Endodermal cell (in vitro differentiated cells): ENCODE data around the gene NECAP2. TPM values are rescaled to one million over a fixed set of nuclear protein-coding genes. Genes with fewer than 3 reads are reported as not detected.

ENCODE experiments used
- DNase-seq: peaks from one replicate; pipeline ENCODE4 v3.0.0-alpha.2; 2017
- H3K27ac ChIP-seq: 2 replicates; pipeline ENCODE4 v1.5.1; 2013; ENCODE audit warnings: mild to moderate bottlenecking, low read depth, low read length, moderate library complexity
- H3K27me3 ChIP-seq: 2 replicates; pipeline ENCODE4 v1.6.1; 2013; ENCODE audit warnings: mild to moderate bottlenecking, low read length, moderate library complexity; ENCODE audit not compliant: insufficient read depth, control insufficient read depth, poor library complexity, severe bottlenecking
- H3K36me3 ChIP-seq: 2 replicates; pipeline ENCODE4 v1.7.0; 2013; ENCODE audit warnings: mild to moderate bottlenecking, low read length, moderate library complexity; ENCODE audit not compliant: control insufficient read depth, insufficient read depth
- H3K4me1 ChIP-seq: one replicate; pipeline ENCODE4 v1.7.0; 2013; ENCODE audit warnings: low read length; ENCODE audit not compliant: control insufficient read depth, insufficient read depth
- H3K4me3 ChIP-seq: 2 replicates; pipeline ENCODE4 v1.5.1; 2013; ENCODE audit warnings: mild to moderate bottlenecking, low read length, moderate library complexity
- H3K9ac ChIP-seq: 2 replicates; pipeline ENCODE4 v1.6.1; 2013; ENCODE audit warnings: mild to moderate bottlenecking, low read length, moderate library complexity; ENCODE audit not compliant: poor library complexity, severe bottlenecking; ENCODE audit errors: extremely low read depth
- H3K9me3 ChIP-seq: 2 replicates; pipeline ENCODE4 v1.6.1; 2013; ENCODE audit warnings: mild to moderate bottlenecking, low read length, moderate library complexity; ENCODE audit not compliant: control insufficient read depth
- H3K27ac Mint-ChIP-seq: 2 replicates; pipeline ENCODE4 v1.8.0; 2020; ENCODE audit warnings: mixed read lengths
- H3K27me3 Mint-ChIP-seq: 2 replicates; pipeline ENCODE4 v1.8.0; 2021; ENCODE audit warnings: mild to moderate bottlenecking, mixed read lengths; ENCODE audit not compliant: insufficient read depth
- H3K36me3 Mint-ChIP-seq: 2 replicates; pipeline ENCODE4 v1.8.0; 2020; ENCODE audit warnings: low read depth, mixed read lengths
- H3K4me1 Mint-ChIP-seq: 2 replicates; pipeline ENCODE4 v1.8.0; 2020; ENCODE audit warnings: mixed read lengths
- H3K4me3 Mint-ChIP-seq: 2 replicates; pipeline ENCODE4 v1.8.0; 2020; ENCODE audit warnings: mild to moderate bottlenecking, moderate library complexity, mixed read lengths
- H3K9me3 Mint-ChIP-seq: 2 replicates; pipeline ENCODE4 v1.8.0; 2020; ENCODE audit warnings: mild to moderate bottlenecking, mixed read lengths
- WGBS, 2 experiments: methylation state at CpG; one replicate each; pipeline versions ENCODE4 v1.1.5 to v1.1.7; 2013; ENCODE audit warnings: missing lambda C conversion rate in 2 of 2, mixed read lengths in 1 of 2; ENCODE audit not compliant: insufficient coverage in 1 of 2, insufficient read length in 1 of 2; 5-methylcytosine and 5-hydroxymethylcytosine counted together
- total RNA-seq, 2 donors: library from RNA; stranded (reverse); fragmentation: NEBNext Ultra II Directional in 1 of 2; extraction: Animal tissue kit (Norgen Biotek cat#: 25700) in 1 of 2; gene quantifications; 2 replicates in 1 of 2; 3 replicates in 1 of 2; pipeline ENCODE4 v1.2.1, GENCODE V29; 2021
- TF ChIP-seq, protein P1 (sequence below): fragments of 200-600 bp; sonication (generic); conservative IDR thresholded peaks from 2 replicates; pipeline ENCODE4 v1.5.0; 2021; ENCODE audit warnings: antibody characterized with exemption, mild to moderate bottlenecking

NECAP2 gene
- total RNA-seq, 2 donors from 2014 or later: 43.9 to 45.8 TPM

- Mint-ChIP-seq H3K4me1 (peaks cover 10% of the 10 kb centered on the region), H3K27me3 (peaks cover 3% of the 10 kb centered on the region), H3K9me3 (no peaks in the 10 kb centered on the region), H3K36me3 (peaks cover 34% of the 10 kb centered on the region), H3K27ac (no peak overlapping the region), H3K4me3 (no peak overlapping the region)
- no peaks in the 10 kb centered on the region for H3K27me3 ChIP-seq
- 90 to 100% methylated on average over 2 of the region's 2 CpGs for WGBS, 2 experiments
- no peak overlapping the region for H3K27ac ChIP-seq
- TF ChIP-seq, protein P1, sequence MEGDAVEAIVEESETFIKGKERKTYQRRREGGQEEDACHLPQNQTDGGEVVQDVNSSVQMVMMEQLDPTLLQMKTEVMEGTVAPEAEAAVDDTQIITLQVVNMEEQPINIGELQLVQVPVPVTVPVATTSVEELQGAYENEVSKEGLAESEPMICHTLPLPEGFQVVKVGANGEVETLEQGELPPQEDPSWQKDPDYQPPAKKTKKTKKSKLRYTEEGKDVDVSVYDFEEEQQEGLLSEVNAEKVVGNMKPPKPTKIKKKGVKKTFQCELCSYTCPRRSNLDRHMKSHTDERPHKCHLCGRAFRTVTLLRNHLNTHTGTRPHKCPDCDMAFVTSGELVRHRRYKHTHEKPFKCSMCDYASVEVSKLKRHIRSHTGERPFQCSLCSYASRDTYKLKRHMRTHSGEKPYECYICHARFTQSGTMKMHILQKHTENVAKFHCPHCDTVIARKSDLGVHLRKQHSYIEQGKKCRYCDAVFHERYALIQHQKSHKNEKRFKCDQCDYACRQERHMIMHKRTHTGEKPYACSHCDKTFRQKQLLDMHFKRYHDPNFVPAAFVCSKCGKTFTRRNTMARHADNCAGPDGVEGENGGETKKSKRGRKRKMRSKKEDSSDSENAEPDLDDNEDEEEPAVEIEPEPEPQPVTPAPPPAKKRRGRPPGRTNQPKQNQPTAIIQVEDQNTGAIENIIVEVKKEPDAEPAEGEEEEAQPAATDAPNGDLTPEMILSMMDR: no peak
- no peak overlapping the region for H3K9ac ChIP-seq
- peaks cover 40% of the 10 kb centered on the region for H3K36me3 ChIP-seq
- no peaks in the 10 kb centered on the region for H3K4me1 ChIP-seq
- H3K9me3 ChIP-seq: no peaks in the 10 kb centered on the region
- H3K4me3 ChIP-seq: no peak overlapping the region
- DNase-seq: no peak
Observed at GRCh38 chr1:16442941-16443340, 2.4 kb downstream of the NECAP2 start.

GRCh38 chr1:16443975-16444770 is 3.6 kb downstream of the NECAP2 start:
- H3K4me3 Mint-ChIP-seq: no peak overlapping the region
- H3K27me3 ChIP-seq: no peaks in the 10 kb centered on the region
- no peak for DNase-seq
- no peak overlapping the region for H3K27ac ChIP-seq
- peaks cover 46% of the 10 kb centered on the region for H3K36me3 Mint-ChIP-seq
- 97 to 99% methylated on average over 11 to 14 of the region's 14 CpGs for WGBS, 2 experiments
- peaks cover 49% of the 10 kb centered on the region for H3K36me3 ChIP-seq
- TF ChIP-seq, protein P1: no peak
- H3K9me3 Mint-ChIP-seq: no peaks in the 10 kb centered on the region
- H3K4me1 Mint-ChIP-seq: peaks cover 10% of the 10 kb centered on the region
- no peak overlapping the region for H3K9ac ChIP-seq
- no peaks in the 10 kb centered on the region for H3K27me3 Mint-ChIP-seq
- H3K27ac Mint-ChIP-seq: no peak overlapping the region
- H3K4me3 ChIP-seq: no peak overlapping the region
- H3K4me1 ChIP-seq: no peaks in the 10 kb centered on the region
- H3K9me3 ChIP-seq: no peaks in the 10 kb centered on the region

DNA sequence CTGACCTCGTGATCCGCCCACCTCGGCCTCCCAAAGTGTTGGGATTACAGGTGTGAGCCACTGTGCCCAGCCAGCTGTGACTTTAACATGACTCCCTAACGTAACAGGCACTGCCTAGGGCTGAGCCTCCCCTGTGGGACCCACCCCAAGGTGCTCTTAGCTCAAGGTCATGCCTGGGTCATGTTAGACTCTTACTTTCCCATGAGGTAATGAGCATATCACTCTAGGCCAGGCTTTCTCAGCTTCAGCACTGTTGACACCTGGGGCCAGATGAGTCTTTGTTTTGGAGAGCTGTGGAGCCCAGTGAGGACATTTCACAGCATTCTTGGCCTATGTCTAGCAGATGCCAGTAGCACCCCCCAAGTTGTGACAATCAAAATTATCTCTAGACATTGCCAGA is 4.5 kb downstream of the NECAP2 start:
- peaks cover 10% of the 10 kb centered on the region for H3K4me1 Mint-ChIP-seq
- H3K27ac ChIP-seq: no peak overlapping the region
- no peaks in the 10 kb centered on the region for H3K4me1 ChIP-seq
- H3K27me3 ChIP-seq: no peaks in the 10 kb centered on the region
- no peak overlapping the region for H3K27ac Mint-ChIP-seq
- no peaks in the 10 kb centered on the region for H3K9me3 ChIP-seq
- peaks cover 55% of the 10 kb centered on the region for H3K36me3 Mint-ChIP-seq
- TF ChIP-seq, protein P1: no peak
- H3K27me3 Mint-ChIP-seq: no peaks in the 10 kb centered on the region
- H3K4me3 ChIP-seq: no peak overlapping the region
- no peak for DNase-seq
- H3K4me3 Mint-ChIP-seq: no peak overlapping the region
- H3K36me3 ChIP-seq: peaks cover 57% of the 10 kb centered on the region
- 93 to 94% methylated on average over 4 of the region's 4 CpGs for WGBS, 2 experiments
- no peaks in the 10 kb centered on the region for H3K9me3 Mint-ChIP-seq
- H3K9ac ChIP-seq: no peak overlapping the region
